ENCODE results near the gene CYB5B. TPM values are rescaled to one million over a fixed set of nuclear protein-coding genes. Genes with fewer than 3 reads are reported as not detected.

Gene CYB5B
- total RNA-seq, 4 donors from 2014 or later, result 30.3 to 60.5 (median 42.4) TPM

DNA sequence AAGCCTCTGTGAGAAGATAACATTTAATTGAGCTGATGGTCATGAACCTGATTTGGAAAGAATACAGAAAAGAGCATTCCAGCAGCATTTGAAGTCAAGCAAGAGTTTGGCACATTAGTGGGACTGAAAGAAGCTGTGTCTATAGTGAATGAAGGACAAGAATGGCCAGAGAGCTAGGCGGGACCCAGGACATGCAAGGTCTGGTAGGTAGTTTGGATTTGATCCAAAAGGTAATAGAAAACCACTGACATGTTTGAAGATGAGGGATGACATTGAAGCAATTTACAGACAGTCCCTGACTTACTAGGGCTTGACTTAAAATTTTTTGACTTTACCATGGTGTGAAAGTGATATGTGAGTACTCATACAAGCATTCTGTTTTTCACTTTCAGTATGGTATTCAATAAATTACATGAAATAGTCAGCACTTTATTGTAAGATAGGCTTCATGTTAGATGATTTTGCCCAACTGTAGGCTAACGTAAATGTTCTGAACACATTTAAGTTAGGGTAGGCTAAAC lies 7.6 kb downstream of the CYB5B start:
- intact Hi-C loops (cut with DNase I; ENCODE audit: low total_unique reads), result no loop called here
- no peak overlapping the region for H3K27ac ChIP-seq
- TF ChIP-seq POLR2A (IDR thresholded peaks at IDR 0.05) (no peak), EP300 (IDR thresholded peaks at IDR 0.05; ENCODE audit: low read depth) (no peak), POLR2AphosphoS5 (IDR thresholded peaks at IDR 0.05) (no peak)
- TF ChIP-seq, protein P1, sequence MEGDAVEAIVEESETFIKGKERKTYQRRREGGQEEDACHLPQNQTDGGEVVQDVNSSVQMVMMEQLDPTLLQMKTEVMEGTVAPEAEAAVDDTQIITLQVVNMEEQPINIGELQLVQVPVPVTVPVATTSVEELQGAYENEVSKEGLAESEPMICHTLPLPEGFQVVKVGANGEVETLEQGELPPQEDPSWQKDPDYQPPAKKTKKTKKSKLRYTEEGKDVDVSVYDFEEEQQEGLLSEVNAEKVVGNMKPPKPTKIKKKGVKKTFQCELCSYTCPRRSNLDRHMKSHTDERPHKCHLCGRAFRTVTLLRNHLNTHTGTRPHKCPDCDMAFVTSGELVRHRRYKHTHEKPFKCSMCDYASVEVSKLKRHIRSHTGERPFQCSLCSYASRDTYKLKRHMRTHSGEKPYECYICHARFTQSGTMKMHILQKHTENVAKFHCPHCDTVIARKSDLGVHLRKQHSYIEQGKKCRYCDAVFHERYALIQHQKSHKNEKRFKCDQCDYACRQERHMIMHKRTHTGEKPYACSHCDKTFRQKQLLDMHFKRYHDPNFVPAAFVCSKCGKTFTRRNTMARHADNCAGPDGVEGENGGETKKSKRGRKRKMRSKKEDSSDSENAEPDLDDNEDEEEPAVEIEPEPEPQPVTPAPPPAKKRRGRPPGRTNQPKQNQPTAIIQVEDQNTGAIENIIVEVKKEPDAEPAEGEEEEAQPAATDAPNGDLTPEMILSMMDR (IDR thresholded peaks at IDR 0.05), result no peak
- in situ Hi-C loops (cut with MboI; ENCODE audit: low pct_ligation_motif_present in 1 of 4, low pct_unique_long_range_greater_than_20kb in 1 of 4, low sequenced_read_pairs in 3 of 4), result no loop called here
- no peak for DNase-seq
- peaks cover 0 to 8% (median 7%) of the 10 kb centered on the region in 4 donors for H3K4me1 ChIP-seq
- peaks cover 0 to 45% (median 11%) of the 10 kb centered on the region in 4 donors for H3K36me3 ChIP-seq
- WGBS, 2 donors (ENCODE audit: low coverage in 1 of 2), result 88 to 91% methylated on average over 2 of the region's 2 CpGs
- H3K27me3 ChIP-seq, result no peaks in the 10 kb centered on the region
- no peak overlapping the region for H3K4me3 ChIP-seq
- no peaks in the 10 kb centered on the region for H3K9me3 ChIP-seq

GRCh38 chr16:69434066-69434465 lies 9.6 kb downstream of the CYB5B start:
- TF ChIP-seq POLR2AphosphoS5 (IDR thresholded peaks at IDR 0.05) (no peak), POLR2A (IDR thresholded peaks at IDR 0.05) (no peak), EP300 (IDR thresholded peaks at IDR 0.05; ENCODE audit: low read depth) (no peak)
- TF ChIP-seq, protein P1 (IDR thresholded peaks at IDR 0.05), result no peak

GRCh38 chr16:69435977-69436820 lies 11.8 kb downstream of the CYB5B start:
- DNase-seq, result no peak
- 78 to 100% methylated on average over 2 to 7 of the region's 7 CpGs for WGBS, 2 donors (ENCODE audit: low coverage in 1 of 2)
- Histone ChIP-seq H3K4me3 (no peak overlapping the region), H3K9me3 (no peaks in the 10 kb centered on the region), H3K36me3 (peaks cover 0 to 15% (median 4%) of the 10 kb centered on the region in 4 donors), H3K27me3 (no peaks in the 10 kb centered on the region), H3K27ac (no peak overlapping the region), H3K4me1 (peaks cover 0 to 15% (median 7%) of the 10 kb centered on the region in 4 donors)
- intact Hi-C loops (cut with DNase I; ENCODE audit: low total_unique reads) (no loop called here), in situ Hi-C loops (cut with MboI; ENCODE audit: low pct_ligation_motif_present in 1 of 4, low pct_unique_long_range_greater_than_20kb in 1 of 4, low sequenced_read_pairs in 3 of 4) (no loop called here)
- TF ChIP-seq POLR2A (IDR thresholded peaks at IDR 0.05) (no peak), POLR2AphosphoS5 (IDR thresholded peaks at IDR 0.05) (no peak), EP300 (IDR thresholded peaks at IDR 0.05; ENCODE audit: low read depth) (no peak)
- TF ChIP-seq, protein P1 (IDR thresholded peaks at IDR 0.05), result no peak

More at GRCh38 chr16:69434066-69434465, 9.6 kb downstream of the CYB5B start:
- peaks cover 0 to 8% (median 7%) of the 10 kb centered on the region in 4 donors for H3K4me1 ChIP-seq
- no peak overlapping the region for H3K27ac ChIP-seq
- DNase-seq, result no peak
- no peaks in the 10 kb centered on the region for H3K27me3 ChIP-seq
- no peaks in the 10 kb centered on the region for H3K9me3 ChIP-seq
- no peak overlapping the region for H3K4me3 ChIP-seq
- peaks cover 0 to 32% (median 10%) of the 10 kb centered on the region in 4 donors for H3K36me3 ChIP-seq
- WGBS, 2 donors (ENCODE audit: low coverage in 1 of 2), result 96 to 100% methylated on average over 1 of the region's 1 CpG
- intact Hi-C loops (cut with DNase I; ENCODE audit: low total_unique reads), result no loop called here
- in situ Hi-C loops (cut with MboI; ENCODE audit: low pct_ligation_motif_present in 1 of 4, low pct_unique_long_range_greater_than_20kb in 1 of 4, low sequenced_read_pairs in 3 of 4), result no loop called here

DNA sequence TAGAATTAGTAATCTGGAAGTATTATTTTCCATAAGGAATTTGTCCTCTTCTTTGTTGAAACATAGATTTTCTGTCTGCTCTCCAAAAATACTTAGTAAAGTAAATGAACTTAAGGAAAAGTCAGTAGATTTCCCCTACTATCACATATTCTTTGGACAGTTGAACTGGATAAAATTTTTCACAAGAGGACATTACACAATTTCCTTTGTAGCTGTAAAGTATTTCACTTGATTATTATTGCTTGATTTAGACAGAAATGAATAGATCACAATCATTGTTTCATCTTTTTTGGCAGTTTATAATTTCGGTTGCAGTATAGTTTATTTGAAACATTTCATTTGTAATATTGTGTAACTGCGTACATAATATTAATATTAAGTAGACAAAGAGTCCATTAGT lies 12.5 kb downstream of the CYB5B start:
- Histone ChIP-seq H3K4me3 (no peak overlapping the region), H3K9me3 (no peaks in the 10 kb centered on the region), H3K27ac (no peak overlapping the region), H3K27me3 (no peaks in the 10 kb centered on the region), H3K4me1 (peaks cover 0 to 15% (median 7%) of the 10 kb centered on the region in 4 donors), H3K36me3 (peaks cover 0 to 11% (median under 1%) of the 10 kb centered on the region in 4 donors)
- in situ Hi-C loops (cut with MboI; ENCODE audit: low pct_ligation_motif_present in 1 of 4, low pct_unique_long_range_greater_than_20kb in 1 of 4, low sequenced_read_pairs in 3 of 4), result no loop called here
- DNase-seq, result no peak
- intact Hi-C loops (cut with DNase I; ENCODE audit: low total_unique reads), result no loop called here
- 73 to 83% methylated on average over 2 of the region's 2 CpGs for WGBS, 2 donors (ENCODE audit: low coverage in 1 of 2)
- TF ChIP-seq POLR2AphosphoS5 (IDR thresholded peaks at IDR 0.05) (no peak), POLR2A (IDR thresholded peaks at IDR 0.05) (no peak), EP300 (IDR thresholded peaks at IDR 0.05; ENCODE audit: low read depth) (no peak)
- TF ChIP-seq, protein P1 (IDR thresholded peaks at IDR 0.05), result no peak
